ENCODE measurements around the gene NECTIN2. TPM values are rescaled to one million over a fixed set of nuclear protein-coding genes. Genes with fewer than 3 reads are reported as not detected.

The NECTIN2 gene
- polyA plus RNA-seq, 4 donors, result 72.5 to 153 (median 100) TPM

GRCh38 chr19:44894946-44895345 is 48.8 kb downstream of the NECTIN2 start:
- no peaks in the 10 kb centered on the region for H3K9me3 ChIP-seq (ENCODE audit: control insufficient read depth in 2 of 2, insufficient read depth in 1 of 2, low read depth in 1 of 2, low read length in 1 of 2)
- H3K4me3 ChIP-seq (ENCODE audit: low read depth in 1 of 3, low read length in 3 of 3), result no peak overlapping the region
- no peak for DNase-seq
- peaks cover 2 to 11% (median 3%) of the 10 kb centered on the region in 3 donors for H3K4me1 ChIP-seq (ENCODE audit: control insufficient read depth in 3 of 3, insufficient read depth in 2 of 3, low read depth in 1 of 3, low read length in 2 of 3)
- no peaks in the 10 kb centered on the region for H3K27me3 ChIP-seq (ENCODE audit: control insufficient read depth in 3 of 3, insufficient read depth in 3 of 3, low read length in 3 of 3)
- H3K36me3 ChIP-seq (ENCODE audit: control insufficient read depth in 3 of 3, insufficient read depth in 2 of 3, low read depth in 1 of 3, low read length in 3 of 3), result peaks cover 9 to 72% (median 9%) of the 10 kb centered on the region in 3 donors
- WGBS, 3 donors, result 75 to 83% (median 81%) methylated on average over 9 of the region's 9 CpGs
- FAIRE-seq, result no peak
- H3K27ac ChIP-seq (ENCODE audit: low read depth in 1 of 3, low read length in 2 of 3), result no peak overlapping the region

- 89 to 96% (median 92%) methylated on average over 8 of the region's 8 CpGs for WGBS, 3 donors
- no peak overlapping the region for H3K27ac ChIP-seq (ENCODE audit: low read depth in 1 of 3, low read length in 2 of 3)
- no peaks in the 10 kb centered on the region for H3K27me3 ChIP-seq (ENCODE audit: control insufficient read depth in 3 of 3, insufficient read depth in 3 of 3, low read length in 3 of 3)
- H3K36me3 ChIP-seq (ENCODE audit: control insufficient read depth in 3 of 3, insufficient read depth in 2 of 3, low read depth in 1 of 3, low read length in 3 of 3), result peaks cover 9 to 93% (median 15%) of the 10 kb centered on the region in 3 donors
- no peak for FAIRE-seq
- no peak overlapping the region for H3K4me3 ChIP-seq (ENCODE audit: low read depth in 1 of 3, low read length in 3 of 3)
- no peak for DNase-seq
- H3K9me3 ChIP-seq (ENCODE audit: control insufficient read depth in 2 of 2, insufficient read depth in 1 of 2, low read depth in 1 of 2, low read length in 1 of 2), result no peaks in the 10 kb centered on the region
- no peaks in the 10 kb centered on the region for H3K4me1 ChIP-seq (ENCODE audit: control insufficient read depth in 3 of 3, insufficient read depth in 2 of 3, low read depth in 1 of 3, low read length in 2 of 3)
Measured at GRCh38 chr19:44897835-44898234, 51.7 kb downstream of the NECTIN2 start.

- Histone ChIP-seq H3K27ac (ENCODE audit: low read depth in 1 of 3, low read length in 2 of 3) (no peak overlapping the region), H3K36me3 (ENCODE audit: control insufficient read depth in 3 of 3, insufficient read depth in 2 of 3, low read depth in 1 of 3, low read length in 3 of 3) (peaks cover 6 to 76% (median 11%) of the 10 kb centered on the region in 3 donors), H3K27me3 (ENCODE audit: control insufficient read depth in 3 of 3, insufficient read depth in 3 of 3, low read length in 3 of 3) (peaks cover 0 to 4% (median 0%) of the 10 kb centered on the region in 3 donors), H3K9me3 (ENCODE audit: control insufficient read depth in 2 of 2, insufficient read depth in 1 of 2, low read depth in 1 of 2, low read length in 1 of 2) (no peaks in the 10 kb centered on the region), H3K4me3 (ENCODE audit: low read depth in 1 of 3, low read length in 3 of 3) (no peak overlapping the region), H3K4me1 (ENCODE audit: control insufficient read depth in 3 of 3, insufficient read depth in 2 of 3, low read depth in 1 of 3, low read length in 2 of 3) (peaks cover 0 to 9% (median 0%) of the 10 kb centered on the region in 3 donors)
- FAIRE-seq (no peak), DNase-seq (no peak)
- WGBS, 3 donors, result 90 to 94% (median 93%) methylated on average over 19 of the region's 19 CpGs
Measured at GRCh38 chr19:44900328-44901244, 54.5 kb downstream of the NECTIN2 start.

GRCh38 chr19:44903216-44903601 is 57.1 kb downstream of the NECTIN2 start:
- FAIRE-seq (no peak), DNase-seq (no peak)
- Histone ChIP-seq H3K27me3 (ENCODE audit: control insufficient read depth in 3 of 3, insufficient read depth in 3 of 3, low read length in 3 of 3) (peaks cover 0 to 5% (median 5%) of the 10 kb centered on the region in 3 donors), H3K36me3 (ENCODE audit: control insufficient read depth in 3 of 3, insufficient read depth in 2 of 3, low read depth in 1 of 3, low read length in 3 of 3) (peaks cover 0 to 50% (median 8%) of the 10 kb centered on the region in 3 donors), H3K4me3 (ENCODE audit: low read depth in 1 of 3, low read length in 3 of 3) (no peak overlapping the region), H3K4me1 (ENCODE audit: control insufficient read depth in 3 of 3, insufficient read depth in 2 of 3, low read depth in 1 of 3, low read length in 2 of 3) (peaks cover 0 to 22% (median 0%) of the 10 kb centered on the region in 3 donors), H3K9me3 (ENCODE audit: control insufficient read depth in 2 of 2, insufficient read depth in 1 of 2, low read depth in 1 of 2, low read length in 1 of 2) (no peaks in the 10 kb centered on the region), H3K27ac (ENCODE audit: low read depth in 1 of 3, low read length in 2 of 3) (no peak overlapping the region)
- WGBS, 3 donors, result 73 to 81% (median 80%) methylated on average over 13 to 15 of the region's 15 CpGs

GRCh38 chr19:44903602-44904425 is 57.7 kb downstream of the NECTIN2 start:
- Histone ChIP-seq H3K4me3 (ENCODE audit: low read depth in 1 of 3, low read length in 3 of 3) (peak overlapping the region in 1 of 3 donors; percentile 7), H3K36me3 (ENCODE audit: control insufficient read depth in 3 of 3, insufficient read depth in 2 of 3, low read depth in 1 of 3, low read length in 3 of 3) (peaks cover 0 to 48% (median 8%) of the 10 kb centered on the region in 3 donors), H3K27ac (ENCODE audit: low read depth in 1 of 3, low read length in 2 of 3) (no peak overlapping the region), H3K9me3 (ENCODE audit: control insufficient read depth in 2 of 2, insufficient read depth in 1 of 2, low read depth in 1 of 2, low read length in 1 of 2) (no peaks in the 10 kb centered on the region), H3K27me3 (ENCODE audit: control insufficient read depth in 3 of 3, insufficient read depth in 3 of 3, low read length in 3 of 3) (peaks cover 0 to 5% (median 5%) of the 10 kb centered on the region in 3 donors), H3K4me1 (ENCODE audit: control insufficient read depth in 3 of 3, insufficient read depth in 2 of 3, low read depth in 1 of 3, low read length in 2 of 3) (peaks cover 0 to 22% (median 0%) of the 10 kb centered on the region in 3 donors)
- peak; percentile 55 to 82 for DNase-seq
- FAIRE-seq, result no peak
- 8 to 20% (median 15%) methylated on average over 24 of the region's 24 CpGs for WGBS, 3 donors

GRCh38 chr19:44904426-44904994 is 58.4 kb downstream of the NECTIN2 start:
- FAIRE-seq, result no peak
- WGBS, 3 donors, result 36 to 64% (median 48%) methylated on average over 12 of the region's 12 CpGs
- Histone ChIP-seq H3K36me3 (ENCODE audit: control insufficient read depth in 3 of 3, insufficient read depth in 2 of 3, low read depth in 1 of 3, low read length in 3 of 3) (peaks cover 0 to 43% (median 8%) of the 10 kb centered on the region in 3 donors), H3K9me3 (ENCODE audit: control insufficient read depth in 2 of 2, insufficient read depth in 1 of 2, low read depth in 1 of 2, low read length in 1 of 2) (no peaks in the 10 kb centered on the region), H3K27me3 (ENCODE audit: control insufficient read depth in 3 of 3, insufficient read depth in 3 of 3, low read length in 3 of 3) (peaks cover 0 to 5% (median 5%) of the 10 kb centered on the region in 3 donors), H3K27ac (ENCODE audit: low read depth in 1 of 3, low read length in 2 of 3) (no peak overlapping the region), H3K4me1 (ENCODE audit: control insufficient read depth in 3 of 3, insufficient read depth in 2 of 3, low read depth in 1 of 3, low read length in 2 of 3) (peaks cover 0 to 22% (median 0%) of the 10 kb centered on the region in 3 donors), H3K4me3 (ENCODE audit: low read depth in 1 of 3, low read length in 3 of 3) (no peak overlapping the region)
- peak in 1 of 2 donors; percentile 16 for DNase-seq

- Histone ChIP-seq H3K4me1 (ENCODE audit: control insufficient read depth in 3 of 3, insufficient read depth in 2 of 3, low read depth in 1 of 3, low read length in 2 of 3) (peaks cover 0 to 22% (median 0%) of the 10 kb centered on the region in 3 donors), H3K27ac (ENCODE audit: low read depth in 1 of 3, low read length in 2 of 3) (peak within 1 kb of the TSS in 1 of 3 donors; percentile 65), H3K9me3 (ENCODE audit: control insufficient read depth in 2 of 2, insufficient read depth in 1 of 2, low read depth in 1 of 2, low read length in 1 of 2) (no peaks in the 10 kb centered on the region), H3K27me3 (ENCODE audit: control insufficient read depth in 3 of 3, insufficient read depth in 3 of 3, low read length in 3 of 3) (peaks cover 0 to 5% (median 5%) of the 10 kb centered on the region in 3 donors), H3K4me3 (ENCODE audit: low read depth in 1 of 3, low read length in 3 of 3) (peak within 1 kb of the TSS in 2 of 3 donors; percentile 10 to 35), H3K36me3 (ENCODE audit: control insufficient read depth in 3 of 3, insufficient read depth in 2 of 3, low read depth in 1 of 3, low read length in 3 of 3) (peaks cover 0 to 32% (median 3%) of the 10 kb centered on the region in 3 donors)
- DNase-seq, result peak in 1 of 2 donors; percentile 53
- 2 to 7% (median 2%) methylated on average over 17 to 20 of the region's 20 CpGs for WGBS, 3 donors
- FAIRE-seq, result no peak
Measured at GRCh38 chr19:44905437-44906160, 59.5 kb downstream of the NECTIN2 start, which contains the start of gene APOE. Gene APOE, plus strand, starts transcription at chr19:44905796. Its CDS starts 829 bp downstream, at chr19:44906625.

All from small intestine (tissue), 7 donors.